GM18498 (cell line): ENCODE measurements around the gene PTP4A1.

Experiments used
- ATAC-seq: cut with Tn5 transposase; IDR thresholded peaks from one replicate; pipeline ENCODE4 v1.9.1; 2021; ENCODE audit warnings: mild to moderate bottlenecking, moderate library complexity; ENCODE audit not compliant: unreplicated experiment

The PTP4A1 gene

DNA sequence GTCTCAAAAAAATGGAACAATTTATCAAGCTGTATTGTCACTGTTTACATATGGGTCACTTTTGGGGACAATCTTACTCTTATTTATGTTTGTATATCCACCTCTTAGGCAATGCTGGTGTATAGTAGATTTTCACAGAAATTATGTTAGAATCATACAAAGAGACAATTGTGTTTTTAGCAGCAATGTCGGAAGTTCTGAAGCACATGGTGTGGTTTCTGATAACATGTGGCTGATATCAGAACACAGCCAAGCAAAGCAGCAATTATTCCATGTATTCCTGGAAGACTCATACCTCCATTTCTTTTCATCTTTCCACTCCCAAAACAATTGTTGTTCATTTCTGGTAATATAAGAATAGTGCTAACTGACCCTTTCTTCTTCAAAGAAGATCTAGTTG lies 17.5 kb upstream of the PTP4A1 start:
- ATAC-seq = no peak

DNA sequence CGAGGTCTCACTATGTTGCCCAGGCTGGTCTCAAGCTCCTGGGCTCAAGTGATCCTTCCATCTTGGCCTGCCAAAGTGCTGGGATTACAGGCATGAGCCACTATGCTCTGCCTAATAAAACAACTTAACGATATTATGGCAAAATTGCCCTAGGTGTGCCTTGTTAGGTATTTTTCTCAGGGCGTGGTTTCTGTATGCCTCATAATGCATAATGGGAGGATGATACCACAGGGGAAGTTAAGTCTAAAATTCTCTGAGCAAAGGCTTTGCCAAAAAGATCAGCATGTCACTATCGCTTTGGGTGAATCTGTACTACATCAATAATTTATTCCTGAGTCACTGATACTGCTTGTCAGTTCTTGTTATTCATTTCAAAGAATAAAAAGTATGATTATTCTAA lies 15.9 kb upstream of the PTP4A1 start:
- ATAC-seq = no peak

DNA sequence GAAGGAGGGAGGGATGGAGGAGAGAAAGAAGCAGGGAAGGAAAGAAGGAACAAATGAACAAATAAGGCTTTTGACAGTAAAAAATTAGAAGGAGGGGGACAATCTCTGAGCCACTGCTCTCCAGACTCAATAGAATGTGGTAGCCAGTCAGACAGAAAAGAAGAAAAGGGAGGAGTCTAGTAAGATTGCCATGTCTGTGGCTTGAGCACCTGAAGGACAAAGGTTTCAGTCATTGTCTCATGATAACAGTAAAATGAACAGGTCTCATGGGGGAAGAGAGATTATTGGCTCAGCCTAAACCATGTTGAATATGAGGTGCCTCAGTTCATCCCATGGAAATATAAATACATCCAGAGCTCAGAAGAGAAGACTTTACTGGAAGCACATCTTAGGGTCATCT lies 14.0 kb upstream of the PTP4A1 start:
- ATAC-seq = peak; percentile 59

DNA sequence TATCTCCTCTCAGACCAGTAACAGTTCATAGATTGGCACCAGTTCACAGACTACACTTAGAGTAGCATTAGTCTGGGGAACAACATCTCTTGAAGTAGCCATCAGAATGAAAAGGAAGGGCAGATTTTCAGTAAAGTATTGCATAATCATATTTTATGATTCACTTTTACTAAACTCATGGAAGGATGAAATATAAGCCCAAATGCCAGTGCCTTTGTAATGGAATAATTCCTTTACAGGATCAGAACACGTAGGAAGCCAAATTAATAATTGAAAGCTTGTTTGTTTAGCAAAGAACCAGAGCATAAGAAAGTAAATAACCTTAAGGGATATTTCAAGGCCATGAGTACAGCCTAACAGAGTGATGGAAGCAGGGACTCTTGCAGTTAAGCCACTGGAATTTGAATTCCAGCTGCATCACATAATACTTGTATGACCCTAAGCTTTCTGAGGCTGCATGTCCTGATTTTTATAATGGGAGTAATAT lies 11.4 kb upstream of the PTP4A1 start:
- no peak for ATAC-seq

DNA sequence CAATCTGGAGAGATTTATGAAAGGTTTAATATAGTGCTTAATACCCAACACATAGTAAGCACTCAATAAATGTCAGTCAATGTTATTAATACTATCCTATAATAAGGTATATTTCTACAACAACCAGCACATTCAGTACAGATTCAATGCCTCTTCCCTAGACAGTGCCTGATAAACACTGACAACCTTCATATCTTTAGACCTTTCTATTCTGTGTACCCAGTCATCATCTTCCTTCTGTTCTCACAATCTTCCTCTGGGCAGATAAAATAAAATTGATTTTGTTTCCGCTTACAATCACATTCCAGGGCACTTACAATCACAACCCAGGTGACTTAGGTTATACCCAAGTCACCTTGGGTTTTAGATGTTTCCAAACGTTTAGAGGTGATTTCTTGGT lies 11.0 kb upstream of the PTP4A1 start:
- ATAC-seq = no peak

DNA sequence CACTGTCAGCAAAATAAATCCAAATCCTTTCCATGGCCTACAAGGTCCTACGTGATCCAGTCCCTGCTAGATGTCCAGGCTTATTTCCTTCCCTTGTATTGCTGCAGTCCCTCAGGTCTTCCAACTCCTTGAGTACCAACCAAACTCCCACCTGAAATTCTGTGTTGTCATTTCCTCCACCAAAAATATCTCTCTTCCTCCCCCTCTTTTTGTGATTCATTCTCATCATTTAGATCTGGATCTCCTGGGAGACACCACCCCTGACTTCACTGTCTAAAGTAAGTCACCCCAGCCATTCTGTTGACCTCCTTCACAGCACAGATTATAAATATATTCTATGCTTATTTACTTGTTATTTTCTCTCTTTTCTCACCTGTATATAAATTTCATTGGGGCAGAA lies 9.0 kb upstream of the PTP4A1 start:
- no peak for ATAC-seq

DNA sequence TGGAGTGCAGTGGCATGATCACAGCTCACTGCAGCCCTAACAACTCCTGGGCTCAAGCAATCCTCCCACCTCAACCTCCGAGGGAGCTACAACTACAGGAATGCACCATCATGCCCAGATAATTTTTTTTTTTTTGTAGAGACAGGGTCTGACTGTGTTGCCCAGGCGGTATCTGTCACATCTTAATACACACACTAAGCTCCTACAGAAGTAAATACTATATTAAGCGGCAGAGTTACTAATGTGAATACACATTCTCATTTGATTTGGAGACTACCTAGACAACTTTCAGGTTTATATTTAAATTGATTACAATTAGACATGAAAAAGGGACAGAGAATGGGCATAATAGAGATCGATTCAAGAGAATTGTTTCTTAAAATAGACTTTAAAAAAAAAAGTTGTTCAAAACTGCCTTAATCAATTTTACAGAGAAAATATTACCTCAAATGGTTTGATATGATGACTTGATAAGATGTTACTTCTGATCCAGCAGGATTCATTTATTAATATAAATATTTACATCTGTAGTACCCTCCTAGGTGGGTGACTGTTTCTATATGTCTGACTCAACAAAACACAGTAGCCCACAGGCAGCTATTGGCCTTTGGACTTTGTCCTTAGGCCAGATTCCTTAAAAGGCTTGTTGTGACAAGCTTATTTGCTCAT lies 7.1 kb upstream of the PTP4A1 start:
- no peak for ATAC-seq

DNA sequence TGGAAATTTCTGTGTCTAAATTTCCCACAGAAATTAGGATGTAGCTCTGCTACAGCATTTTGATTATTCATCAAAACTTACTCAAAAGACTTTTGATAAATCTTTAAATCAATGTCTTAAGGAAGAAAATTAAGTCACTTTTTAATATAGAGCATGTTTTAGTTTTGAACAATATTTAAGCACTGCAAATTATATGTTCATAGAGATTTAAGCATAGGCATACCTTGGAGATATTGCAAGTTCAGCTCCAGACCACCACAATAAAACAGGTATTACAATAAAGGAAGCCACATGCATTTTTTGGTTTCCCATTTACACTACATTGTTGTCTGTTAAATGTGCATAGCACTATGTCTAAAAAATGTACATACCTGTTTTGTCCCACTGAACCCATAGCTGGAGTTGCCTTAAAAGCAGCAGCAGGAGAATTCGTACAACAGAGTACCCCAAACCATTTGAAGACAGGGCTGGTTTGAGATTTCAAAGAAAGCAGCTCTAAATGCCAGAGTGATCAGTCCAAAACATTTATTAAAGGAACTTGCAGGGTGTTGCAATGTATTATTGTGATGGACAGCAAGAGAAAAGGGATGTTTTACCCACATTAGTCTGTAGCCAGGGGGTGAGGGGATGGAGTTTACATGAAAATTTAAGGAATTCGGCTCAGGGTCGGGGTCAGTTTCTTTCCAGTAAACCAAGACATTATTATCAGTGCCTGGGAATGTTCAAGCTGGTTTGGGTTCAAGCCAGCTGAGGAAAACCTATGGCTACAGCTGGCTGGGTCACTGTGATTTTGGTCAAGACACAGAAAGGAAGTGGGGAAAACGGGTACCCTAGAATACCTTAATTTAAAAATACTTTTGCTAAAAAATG lies 6.3 kb upstream of the PTP4A1 start:
- no peak for ATAC-seq

DNA sequence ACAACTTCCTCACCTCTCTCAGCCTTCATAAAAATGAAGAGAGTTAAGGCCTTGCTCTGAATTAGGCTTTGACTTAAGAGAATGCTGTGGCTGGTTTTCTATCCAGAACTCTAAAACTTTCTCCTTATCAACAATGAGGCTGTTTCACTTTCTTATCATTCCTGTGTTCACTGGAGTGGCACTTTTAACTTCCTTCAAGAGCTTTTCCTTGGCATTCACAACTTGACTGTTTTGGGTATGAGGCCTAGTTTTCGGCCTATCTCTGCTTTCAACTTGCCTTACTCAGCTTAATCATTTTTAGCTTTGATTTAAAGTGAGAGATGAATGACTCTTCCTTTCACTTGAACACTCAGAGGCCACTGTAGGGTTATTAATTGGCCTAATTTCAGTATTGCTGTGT lies 4.3 kb upstream of the PTP4A1 start:
- no peak for ATAC-seq

DNA sequence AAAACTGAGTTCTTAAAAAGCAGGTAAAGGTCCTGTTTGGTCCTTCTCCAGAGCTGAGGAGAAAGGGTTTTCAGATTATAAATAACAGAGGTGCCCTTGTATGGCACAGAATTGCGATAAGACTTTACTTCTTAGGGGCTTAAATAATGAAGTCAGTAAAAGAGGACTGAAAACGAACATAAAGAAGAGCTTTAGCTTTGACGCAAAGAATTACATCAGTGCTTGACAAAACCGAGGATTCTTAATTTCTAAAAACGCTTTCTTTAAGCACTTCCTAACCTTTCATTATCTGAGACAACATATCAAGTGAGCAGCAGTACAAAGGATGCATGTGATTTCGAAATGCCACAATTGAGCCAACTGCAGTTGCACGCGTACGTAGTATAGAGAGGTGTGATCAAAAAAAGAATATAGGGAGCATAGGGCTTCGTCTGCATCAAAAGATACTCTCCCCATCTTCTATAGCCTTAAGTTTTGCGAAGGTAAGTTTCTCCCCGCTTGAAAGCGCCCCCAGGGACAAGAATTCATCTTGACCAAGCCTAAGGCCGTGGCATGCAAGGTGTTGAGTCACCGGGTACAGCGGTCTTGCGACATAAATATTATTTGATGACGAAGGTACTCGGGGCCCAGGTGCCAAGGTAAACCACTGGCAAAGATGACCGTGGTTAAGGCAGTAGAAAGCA lies 778 bp upstream of the PTP4A1 start:
- ATAC-seq = no peak

DNA sequence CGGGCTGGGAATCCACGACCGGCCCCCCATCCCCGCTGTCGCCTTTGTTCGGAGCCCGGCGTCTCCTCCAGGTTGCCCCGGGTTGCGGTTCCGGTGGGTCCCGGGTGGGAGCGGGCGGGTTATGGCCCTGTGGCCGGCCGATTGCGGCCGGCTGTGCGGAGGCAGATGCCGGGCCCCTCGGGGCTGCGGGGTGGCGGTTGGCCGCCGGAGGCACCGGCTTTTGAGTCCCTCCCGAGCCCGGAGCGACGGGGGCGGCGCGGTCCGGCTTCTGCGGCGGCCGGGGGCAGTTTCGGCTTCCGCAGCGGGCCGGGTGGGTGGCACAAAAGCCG lies 431 bp downstream of the PTP4A1 start:
- peak; percentile 2 for ATAC-seq

DNA sequence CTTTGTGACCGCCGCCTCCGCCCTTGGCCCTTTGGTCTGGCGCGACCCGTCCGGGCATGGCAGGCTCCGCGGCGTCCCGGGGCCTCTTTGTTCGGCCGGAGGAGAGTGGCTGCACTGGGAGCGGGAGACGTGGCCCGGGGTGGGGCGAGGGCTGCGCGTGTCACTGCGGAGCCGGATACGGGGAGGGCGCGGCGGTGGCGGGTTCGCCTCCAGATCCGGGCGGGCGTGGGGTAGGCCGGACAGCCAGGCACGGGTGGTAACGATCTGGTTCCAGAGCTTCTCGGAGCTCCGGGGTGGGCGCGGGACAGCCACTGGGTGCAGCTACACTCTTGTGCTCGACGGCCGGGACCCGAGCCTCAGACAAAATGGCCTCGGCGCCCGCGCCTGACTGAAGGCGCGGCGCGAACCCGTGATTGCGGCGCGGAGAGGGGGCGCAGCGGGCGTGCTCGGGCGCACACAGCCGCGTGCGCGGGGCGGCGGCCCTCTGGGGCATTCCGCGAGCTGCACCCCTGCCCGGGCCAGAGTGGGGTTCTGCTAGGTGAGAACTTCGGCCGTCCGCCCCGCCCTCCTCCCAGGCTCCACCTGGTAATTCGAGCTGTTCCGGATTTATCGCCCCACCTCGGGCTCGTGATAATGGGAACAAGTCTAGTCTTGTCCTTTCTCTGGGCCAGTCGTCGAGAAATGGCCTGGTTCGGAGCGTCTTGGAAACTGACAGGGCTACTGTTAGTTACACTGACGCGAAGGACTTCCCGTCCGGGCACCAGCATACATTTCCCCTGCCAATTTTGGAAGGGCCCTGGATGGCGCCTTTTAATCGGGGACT lies 1.0 kb downstream of the PTP4A1 start:
- peak; percentile 57 for ATAC-seq

DNA sequence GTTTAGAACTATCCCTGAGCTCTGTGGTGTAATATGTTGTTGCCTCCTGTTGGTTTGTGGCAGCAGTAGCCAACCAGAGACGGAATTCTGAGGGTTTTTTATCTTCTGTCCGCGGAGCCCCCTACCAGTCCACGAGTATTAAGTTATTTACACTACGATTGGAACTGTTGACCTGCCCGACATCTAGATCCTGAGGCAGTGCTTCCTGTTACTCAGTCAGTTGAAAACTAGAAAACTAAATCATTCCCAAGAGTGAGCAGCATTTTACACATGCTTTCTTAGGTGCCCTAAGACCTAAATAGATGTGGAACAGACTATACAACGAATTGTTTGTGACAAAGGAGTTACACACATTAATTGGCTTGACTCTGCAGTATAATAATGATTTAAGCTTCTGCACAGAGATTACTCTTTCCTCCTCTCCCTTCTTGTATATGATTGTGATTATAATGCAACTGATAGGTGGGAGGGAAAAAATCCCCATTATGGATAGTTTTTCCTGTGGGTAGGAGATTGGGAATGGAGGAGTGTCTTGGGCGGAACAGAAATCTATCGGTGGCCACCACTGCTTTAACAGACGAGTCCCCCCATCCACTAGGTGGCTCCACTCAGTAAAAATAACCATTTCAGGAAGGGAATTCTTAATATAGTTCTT lies 1.7 kb downstream of the PTP4A1 start:
- ATAC-seq = no peak

DNA sequence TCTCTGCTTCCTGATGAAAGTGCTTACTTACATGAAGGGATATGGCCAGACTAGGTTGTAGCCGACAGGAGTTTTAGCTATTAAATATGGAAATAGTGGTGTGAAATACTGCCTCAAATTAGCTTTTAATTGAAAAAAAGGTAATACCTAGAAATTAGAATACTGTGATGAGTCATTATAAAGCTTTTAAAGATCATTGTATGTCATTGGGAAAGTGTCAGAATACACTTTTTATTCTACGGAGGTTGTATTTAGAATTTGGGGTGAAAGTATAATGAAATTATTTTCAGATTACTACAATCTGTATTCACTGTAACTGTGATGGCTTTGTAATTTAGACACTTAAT lies 2.2 kb downstream of the PTP4A1 start:
- no peak for ATAC-seq

DNA sequence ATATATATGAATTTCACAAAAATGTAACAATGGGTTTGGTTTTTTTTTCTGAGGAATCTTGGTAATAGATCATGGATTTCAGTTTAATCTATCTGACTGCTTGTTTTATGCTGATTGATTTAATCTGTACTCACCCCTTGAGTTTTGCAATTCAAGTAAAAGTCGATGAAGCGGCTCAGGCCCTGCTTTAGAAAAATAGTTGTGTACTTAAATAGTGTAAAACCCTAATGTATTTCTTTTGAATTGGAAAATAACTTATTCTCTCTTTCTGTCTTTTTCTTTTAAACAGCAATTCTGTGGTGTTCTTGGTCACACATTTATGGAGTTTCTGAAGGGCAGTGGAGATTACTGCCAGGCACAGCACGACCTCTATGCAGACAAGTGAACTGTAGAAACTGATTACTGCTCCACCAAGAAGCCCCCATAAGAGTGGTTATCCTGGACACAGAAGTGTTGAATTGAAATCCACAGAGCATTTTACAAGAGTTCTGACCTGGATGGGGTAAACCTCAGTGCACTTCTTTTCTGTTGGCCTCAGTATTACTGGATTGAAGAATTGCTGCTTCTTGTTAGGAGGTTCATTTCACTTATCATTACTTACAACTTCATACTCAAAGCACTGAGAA lies 4.0 kb downstream of the PTP4A1 start:
- no peak for ATAC-seq

DNA sequence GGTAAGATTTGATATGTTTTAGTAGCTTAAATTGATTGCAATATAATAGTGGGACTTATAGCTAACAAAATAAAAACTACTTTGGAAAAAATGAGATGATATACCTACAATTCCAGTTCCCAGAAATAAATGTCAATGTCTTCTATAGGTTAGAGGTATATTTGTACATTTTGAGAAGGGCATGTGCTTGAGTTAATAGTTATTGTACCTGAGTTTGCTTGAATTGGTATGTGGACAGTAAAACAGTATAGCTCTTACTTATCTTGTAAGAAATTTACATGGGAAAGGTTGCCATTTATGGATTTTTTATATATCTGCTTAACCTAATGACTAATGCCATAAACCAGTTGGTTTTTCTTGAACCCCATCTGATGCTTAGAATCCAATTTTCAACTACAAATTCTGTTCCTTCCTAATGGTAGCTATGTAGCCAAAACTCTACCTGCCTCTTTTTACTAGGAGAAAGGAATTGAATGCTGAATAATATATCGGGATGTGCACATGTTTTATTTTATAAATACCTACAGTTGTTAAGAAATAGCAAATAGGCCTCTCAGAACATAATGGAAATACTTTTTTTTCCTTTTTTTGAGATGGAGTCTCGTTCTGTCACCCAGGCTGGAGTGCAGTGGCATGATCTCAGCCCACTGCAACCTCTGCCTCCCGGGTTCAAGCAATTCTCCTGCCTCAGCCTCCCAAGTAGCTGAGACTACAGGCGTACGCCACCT lies 4.9 kb downstream of the PTP4A1 start:
- ATAC-seq = no peak

DNA sequence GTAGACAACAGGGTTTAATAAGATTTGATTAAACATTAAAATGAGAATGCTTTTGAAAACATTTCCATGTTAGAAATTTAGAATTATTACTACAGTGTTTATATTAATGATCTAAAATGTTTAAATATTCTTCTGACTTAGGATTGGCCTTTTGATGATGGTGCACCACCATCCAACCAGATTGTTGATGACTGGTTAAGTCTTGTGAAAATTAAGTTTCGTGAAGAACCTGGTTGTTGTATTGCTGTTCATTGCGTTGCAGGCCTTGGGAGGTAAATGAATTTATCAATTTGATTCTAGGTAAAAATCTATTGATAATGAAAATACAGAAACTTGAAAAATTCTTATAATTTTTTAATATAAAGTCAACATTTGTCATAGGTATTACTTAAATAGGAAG lies 6.5 kb downstream of the PTP4A1 start:
- ATAC-seq = no peak

DNA sequence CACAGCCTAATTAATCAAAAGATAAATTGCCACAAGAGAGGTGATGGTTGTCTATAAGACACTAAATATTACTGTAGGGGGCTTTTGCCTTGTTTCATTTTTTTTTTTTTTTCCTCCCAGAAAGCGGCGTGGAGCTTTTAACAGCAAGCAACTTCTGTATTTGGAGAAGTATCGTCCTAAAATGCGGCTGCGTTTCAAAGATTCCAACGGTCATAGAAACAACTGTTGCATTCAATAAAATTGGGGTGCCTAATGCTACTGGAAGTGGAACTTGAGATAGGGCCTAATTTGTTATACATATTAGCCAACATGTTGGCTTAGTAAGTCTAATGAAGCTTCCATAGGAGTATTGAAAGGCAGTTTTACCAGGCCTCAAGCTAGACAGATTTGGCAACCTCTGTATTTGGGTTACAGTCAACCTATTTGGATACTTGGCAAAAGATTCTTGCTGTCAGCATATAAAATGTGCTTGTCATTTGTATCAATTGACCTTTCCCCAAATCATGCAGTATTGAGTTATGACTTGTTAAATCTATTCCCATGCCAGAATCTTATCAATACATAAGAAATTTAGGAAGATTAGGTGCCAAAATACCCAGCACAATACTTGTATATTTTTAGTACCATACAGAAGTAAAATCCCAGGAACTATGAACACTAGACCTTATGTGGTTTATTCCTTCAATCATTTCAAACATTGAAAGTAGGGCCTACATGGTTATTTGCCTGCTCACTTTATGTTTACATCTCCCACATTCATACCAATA lies 7.8 kb downstream of the PTP4A1 start:
- ATAC-seq = no peak

DNA sequence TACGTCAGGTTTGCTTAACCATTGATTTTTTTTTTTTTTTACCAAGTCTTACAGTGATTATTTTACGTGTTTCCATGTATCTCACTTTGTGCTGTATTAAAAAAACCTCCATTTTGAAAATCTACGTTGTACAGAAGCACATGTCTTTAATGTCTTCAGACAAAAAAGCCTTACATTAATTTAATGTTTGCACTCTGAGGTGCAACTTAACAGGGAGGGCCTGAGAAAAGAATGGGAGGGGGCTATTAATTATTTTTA lies 8.4 kb downstream of the PTP4A1 start:
- no peak for ATAC-seq
